ENCODE data around the gene VANGL2.

The VANGL2 gene

DNA sequence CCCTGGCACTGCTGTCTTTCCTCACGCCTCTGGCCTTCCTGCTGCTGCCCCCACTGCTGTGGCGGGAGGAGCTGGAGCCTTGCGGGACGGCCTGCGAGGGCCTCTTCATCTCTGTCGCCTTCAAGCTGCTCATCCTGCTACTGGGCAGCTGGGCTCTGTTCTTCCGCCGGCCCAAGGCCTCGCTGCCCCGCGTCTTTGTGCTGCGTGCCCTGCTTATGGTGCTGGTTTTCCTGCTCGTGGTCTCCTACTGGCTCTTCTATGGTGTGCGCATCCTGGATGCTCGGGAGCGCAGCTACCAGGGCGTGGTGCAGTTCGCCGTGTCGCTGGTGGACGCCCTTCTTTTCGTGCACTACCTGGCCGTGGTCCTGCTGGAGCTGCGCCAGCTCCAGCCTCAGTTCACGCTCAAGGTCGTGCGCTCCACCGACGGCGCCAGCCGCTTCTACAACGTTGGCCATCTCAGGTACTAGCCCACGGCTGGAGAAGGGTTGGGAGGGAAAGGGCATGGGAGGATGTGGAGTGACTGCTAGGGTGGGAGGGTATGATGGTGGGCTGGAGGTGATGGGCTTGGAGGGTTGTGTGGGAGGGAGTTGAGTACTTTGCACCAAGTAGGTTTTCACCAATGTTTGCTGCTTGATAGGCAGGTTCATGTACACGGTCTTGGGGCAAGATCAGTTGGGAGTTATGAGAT lies 18.9 kb downstream of the VANGL2 start:
- H3K4me3 ChIP-seq (ENCODE audit: low read length): no peak overlapping the region
- TF ChIP-seq, protein P1, sequence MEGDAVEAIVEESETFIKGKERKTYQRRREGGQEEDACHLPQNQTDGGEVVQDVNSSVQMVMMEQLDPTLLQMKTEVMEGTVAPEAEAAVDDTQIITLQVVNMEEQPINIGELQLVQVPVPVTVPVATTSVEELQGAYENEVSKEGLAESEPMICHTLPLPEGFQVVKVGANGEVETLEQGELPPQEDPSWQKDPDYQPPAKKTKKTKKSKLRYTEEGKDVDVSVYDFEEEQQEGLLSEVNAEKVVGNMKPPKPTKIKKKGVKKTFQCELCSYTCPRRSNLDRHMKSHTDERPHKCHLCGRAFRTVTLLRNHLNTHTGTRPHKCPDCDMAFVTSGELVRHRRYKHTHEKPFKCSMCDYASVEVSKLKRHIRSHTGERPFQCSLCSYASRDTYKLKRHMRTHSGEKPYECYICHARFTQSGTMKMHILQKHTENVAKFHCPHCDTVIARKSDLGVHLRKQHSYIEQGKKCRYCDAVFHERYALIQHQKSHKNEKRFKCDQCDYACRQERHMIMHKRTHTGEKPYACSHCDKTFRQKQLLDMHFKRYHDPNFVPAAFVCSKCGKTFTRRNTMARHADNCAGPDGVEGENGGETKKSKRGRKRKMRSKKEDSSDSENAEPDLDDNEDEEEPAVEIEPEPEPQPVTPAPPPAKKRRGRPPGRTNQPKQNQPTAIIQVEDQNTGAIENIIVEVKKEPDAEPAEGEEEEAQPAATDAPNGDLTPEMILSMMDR (IDR thresholded peaks at IDR 0.05; ENCODE audit: insufficient read depth, low read depth, low read length, missing control alignments): no peak
- no peak for DNase-seq (ENCODE audit: low read depth)

DNA sequence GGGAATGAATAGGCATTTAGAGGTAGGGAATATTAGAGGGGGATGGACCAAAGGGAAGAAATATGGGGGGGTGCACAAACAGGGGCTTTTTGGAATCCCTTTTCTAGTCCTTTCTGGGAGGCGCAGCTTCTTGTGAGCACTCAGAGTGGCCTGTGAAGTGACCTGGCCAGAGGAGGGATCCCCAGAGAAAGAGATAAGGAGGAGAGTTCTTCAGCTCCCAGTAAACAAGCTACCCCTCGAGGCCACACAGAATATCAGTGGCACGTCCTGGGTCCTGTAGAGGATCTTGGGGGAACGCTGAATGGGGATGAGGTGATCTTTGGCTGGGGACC lies 19.4 kb downstream of the VANGL2 start:
- H3K4me3 ChIP-seq (ENCODE audit: low read length): no peak overlapping the region
- TF ChIP-seq, protein P1 (IDR thresholded peaks at IDR 0.05; ENCODE audit: insufficient read depth, low read depth, low read length, missing control alignments): no peak
- DNase-seq (ENCODE audit: low read depth): no peak

DNA sequence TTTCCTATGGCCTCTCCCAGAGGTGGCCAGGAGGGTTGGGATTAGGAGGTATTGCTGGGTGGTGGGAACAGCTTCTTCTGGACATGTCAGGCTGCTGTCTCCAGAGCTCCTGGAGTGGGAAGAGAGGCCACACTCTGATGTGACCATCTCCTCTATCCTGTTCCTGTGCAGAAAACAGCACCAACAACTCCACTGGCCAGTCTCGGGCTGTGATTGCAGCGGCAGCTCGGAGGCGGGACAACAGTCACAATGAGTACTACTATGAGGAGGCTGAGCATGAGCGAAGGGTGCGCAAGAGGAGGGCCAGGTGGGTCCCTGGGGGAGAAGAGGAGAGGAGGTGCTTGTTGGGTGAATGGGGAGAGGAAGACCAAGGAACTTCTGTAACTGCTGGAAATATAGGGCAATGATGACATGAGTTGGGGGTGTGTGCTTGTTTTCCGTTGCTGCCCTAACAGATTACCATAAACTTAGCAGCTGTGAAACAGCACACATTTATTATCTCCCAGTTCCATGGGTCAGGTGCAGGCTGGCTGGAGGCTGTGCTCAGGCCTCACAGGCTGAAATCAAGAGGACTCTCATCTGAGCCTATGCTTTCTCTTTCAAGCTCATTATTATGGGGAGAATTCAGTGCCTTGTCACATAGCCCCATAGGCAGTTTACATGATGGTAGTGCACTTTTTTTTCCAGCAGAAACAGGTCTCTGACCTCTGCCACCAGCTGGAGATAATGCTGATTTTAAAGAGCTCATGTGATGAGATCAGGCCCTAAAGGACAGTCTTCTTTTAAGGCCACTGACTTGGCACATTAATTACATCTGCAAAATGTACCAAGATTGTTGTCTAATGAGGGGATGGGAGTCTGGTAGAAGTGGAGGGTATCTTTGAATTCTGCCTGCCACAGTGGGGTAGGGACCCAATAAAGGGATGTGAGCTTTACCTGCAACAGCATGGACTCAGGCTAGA lies 20.8 kb downstream of the VANGL2 start:
- no peak overlapping the region for H3K4me3 ChIP-seq (ENCODE audit: low read length)
- TF ChIP-seq, protein P1 (IDR thresholded peaks at IDR 0.05; ENCODE audit: insufficient read depth, low read depth, low read length, missing control alignments): no peak
- DNase-seq (ENCODE audit: low read depth): no peak

DNA sequence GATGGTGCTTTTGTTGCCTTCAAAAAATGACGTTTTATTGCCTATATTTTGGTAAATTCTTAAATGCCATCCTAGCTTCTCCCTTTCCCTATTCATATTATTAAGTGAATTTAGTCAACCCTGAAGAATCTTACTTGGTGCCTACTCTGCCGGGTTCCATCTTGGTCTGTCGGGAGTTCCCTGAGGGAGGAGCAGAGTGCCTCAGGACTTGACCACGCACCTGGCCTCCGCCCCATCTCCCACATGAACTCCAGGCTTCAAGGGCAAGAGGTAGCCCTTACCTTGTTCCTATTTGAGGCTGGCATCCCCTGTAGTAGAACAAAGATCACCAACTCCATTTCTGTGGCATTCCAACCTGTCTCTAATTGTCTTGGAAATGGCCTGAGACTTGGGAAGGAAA lies 21.5 kb downstream of the VANGL2 start:
- TF ChIP-seq, protein P1 (IDR thresholded peaks at IDR 0.05; ENCODE audit: insufficient read depth, low read depth, low read length, missing control alignments): no peak
- DNase-seq (ENCODE audit: low read depth): no peak

DNA sequence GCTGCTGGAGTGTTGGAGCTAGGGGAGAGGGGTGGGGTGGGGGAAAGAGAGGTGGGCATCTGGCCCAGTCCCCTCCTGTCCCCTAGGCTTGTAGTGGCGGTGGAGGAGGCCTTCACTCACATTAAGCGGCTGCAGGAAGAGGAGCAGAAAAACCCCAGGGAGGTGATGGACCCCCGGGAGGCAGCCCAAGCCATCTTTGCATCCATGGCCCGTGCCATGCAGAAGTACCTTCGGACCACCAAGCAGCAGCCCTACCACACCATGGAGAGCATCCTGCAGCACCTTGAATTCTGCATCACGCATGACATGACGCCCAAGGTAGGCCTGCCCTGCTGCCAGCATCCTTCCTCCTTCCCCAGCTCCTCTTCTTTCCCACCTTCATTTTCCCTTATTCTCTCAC lies 23.6 kb downstream of the VANGL2 start:
- no peak for DNase-seq (ENCODE audit: low read depth)
- no peak overlapping the region for H3K4me3 ChIP-seq (ENCODE audit: low read length)
- TF ChIP-seq, protein P1 (IDR thresholded peaks at IDR 0.05; ENCODE audit: insufficient read depth, low read depth, low read length, missing control alignments): no peak

More for the DNA sequence above, 21.5 kb downstream of the VANGL2 start:
- H3K4me3 ChIP-seq (ENCODE audit: low read length): no peak overlapping the region

DNA sequence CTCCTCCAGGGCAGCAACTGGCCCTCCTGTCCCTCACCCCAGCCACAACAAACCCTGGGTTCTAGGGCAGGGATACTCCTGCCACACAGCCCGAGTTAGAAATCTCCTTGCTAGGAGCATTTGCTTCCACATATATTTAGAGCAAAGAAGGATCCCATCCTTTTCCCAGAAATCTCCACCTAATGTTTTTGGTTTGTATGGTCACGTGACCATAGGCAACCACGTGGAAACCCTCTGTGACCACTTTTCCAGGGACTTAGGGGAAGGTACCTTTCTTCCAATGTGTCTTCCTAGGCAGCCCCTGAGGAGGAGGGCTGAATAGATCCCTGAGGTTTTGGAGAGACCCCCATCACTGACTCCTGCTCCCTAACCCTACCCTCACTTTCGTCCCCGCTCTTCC lies 25.5 kb downstream of the VANGL2 start:
- TF ChIP-seq, protein P1 (IDR thresholded peaks at IDR 0.05; ENCODE audit: insufficient read depth, low read depth, low read length, missing control alignments): no peak
- DNase-seq (ENCODE audit: low read depth): no peak
- H3K4me3 ChIP-seq (ENCODE audit: low read length): no peak overlapping the region
